Activated T-cell treated with anti-CD3 and anti-CD28 coated beads for 48 hours (primary cell): ENCODE data around the gene PDIA6.
"Not testable (repeated sequence)": the region's sequence is repeated elsewhere in the genome, so short reads cannot be mapped to it uniquely, and the experiment has no call there.

ENCODE experiments used
- DNase-seq: peaks from one replicate; pipeline ENCODE4 v3.0.0-alpha.2; 2020; ENCODE audit warnings: low read depth

The PDIA6 gene

DNA sequence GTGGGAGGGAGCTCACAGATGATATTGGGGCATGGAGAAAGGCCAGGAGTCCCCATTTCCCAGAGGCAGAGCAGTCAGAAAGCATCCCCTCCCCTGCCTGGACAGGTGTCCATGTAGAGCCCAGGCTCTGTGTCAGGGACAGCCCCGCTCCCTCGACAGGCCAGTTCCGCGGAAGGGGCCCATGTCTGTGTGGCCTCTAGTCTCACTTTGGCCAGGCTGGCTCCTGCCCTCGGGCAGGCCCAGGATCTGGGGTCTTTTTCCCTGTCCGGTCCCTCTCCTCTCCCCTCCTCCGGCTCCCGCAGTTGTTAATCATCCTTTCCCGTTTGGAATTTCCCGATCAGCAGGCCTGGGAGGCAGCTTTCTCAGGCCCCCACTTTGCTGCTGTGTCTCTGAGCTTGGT lies 20.4 kb upstream of the PDIA6 start:
- no peak for DNase-seq

- DNase-seq: peak; percentile 76
These were observed 19.8 kb upstream of the PDIA6 start for GRCh38 chr2:10832203-10832936.

- DNase-seq: no peak
These were observed 18.9 kb upstream of the PDIA6 start for GRCh38 chr2:10831400-10831985.

GRCh38 chr2:10830641-10831399 lies 18.2 kb upstream of the PDIA6 start:
- no peak for DNase-seq

- DNase-seq: no peak
These were observed 17.6 kb upstream of the PDIA6 start for GRCh38 chr2:10830203-10830602.

- no peak for DNase-seq
These were observed 16.7 kb upstream of the PDIA6 start for GRCh38 chr2:10829299-10829698.

GRCh38 chr2:10828346-10828745 lies 15.8 kb upstream of the PDIA6 start:
- no peak for DNase-seq

- DNase-seq: no peak
These were observed 14.0 kb upstream of the PDIA6 start for GRCh38 chr2:10826625-10827024.

DNA sequence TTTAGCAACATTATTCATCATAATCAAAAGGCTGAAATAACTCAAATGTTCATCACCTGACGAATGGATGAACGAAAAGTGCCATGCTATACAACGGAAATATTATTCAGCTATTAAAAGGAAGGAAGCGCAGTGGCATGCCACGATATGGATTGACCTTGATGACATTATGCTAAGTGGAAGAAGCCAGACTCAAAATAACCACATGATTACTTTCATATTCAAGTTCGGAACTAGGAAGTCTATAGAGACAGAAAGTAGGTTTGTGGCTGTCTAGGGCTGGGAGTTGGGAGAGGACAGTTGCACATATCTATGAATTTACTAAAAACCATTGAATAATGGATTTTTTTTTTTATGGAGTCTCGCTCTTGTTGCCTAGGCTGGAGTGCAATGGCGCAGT lies 13.4 kb upstream of the PDIA6 start:
- no peak for DNase-seq

GRCh38 chr2:10824191-10824590 lies 11.6 kb upstream of the PDIA6 start:
- no peak for DNase-seq

DNA sequence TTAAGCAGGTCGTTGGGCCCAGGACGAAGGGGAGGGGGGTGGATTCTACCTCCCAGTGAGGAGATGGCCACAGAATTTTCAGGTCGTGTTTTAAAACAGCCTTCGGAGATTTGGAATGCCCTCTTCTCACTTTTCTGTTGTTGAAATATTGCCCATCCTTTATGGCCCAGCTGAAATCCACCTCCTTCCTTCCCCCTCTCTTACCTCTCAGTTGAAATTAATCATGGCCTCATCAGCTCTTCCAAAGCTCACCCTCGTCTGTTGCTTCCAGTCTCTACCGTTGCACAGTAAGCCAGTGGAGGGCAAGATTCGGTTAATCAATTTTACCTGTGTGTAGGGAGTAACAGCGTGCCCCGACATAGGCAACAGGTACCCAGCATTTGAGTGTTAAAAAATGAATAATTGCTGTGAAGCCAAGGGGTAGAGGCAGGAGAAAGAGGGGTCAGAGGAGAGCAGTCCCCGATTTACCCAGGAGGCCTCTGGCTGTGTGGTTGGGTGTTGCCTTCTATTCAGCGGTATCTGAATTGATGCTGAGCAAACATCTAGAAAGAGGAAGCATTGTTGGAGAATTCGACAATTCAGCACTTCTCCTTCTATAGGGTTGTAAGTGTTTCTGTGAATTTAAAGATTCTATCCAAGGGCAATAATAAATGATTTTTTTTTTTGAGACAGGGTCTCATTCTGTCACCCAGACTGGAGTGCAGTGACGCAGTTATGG lies 8.6 kb upstream of the PDIA6 start:
- DNase-seq: no peak

GRCh38 chr2:10820562-10820961 lies 8.0 kb upstream of the PDIA6 start:
- no peak for DNase-seq

GRCh38 chr2:10819714-10820314 lies 7.2 kb upstream of the PDIA6 start:
- DNase-seq: no peak

DNA sequence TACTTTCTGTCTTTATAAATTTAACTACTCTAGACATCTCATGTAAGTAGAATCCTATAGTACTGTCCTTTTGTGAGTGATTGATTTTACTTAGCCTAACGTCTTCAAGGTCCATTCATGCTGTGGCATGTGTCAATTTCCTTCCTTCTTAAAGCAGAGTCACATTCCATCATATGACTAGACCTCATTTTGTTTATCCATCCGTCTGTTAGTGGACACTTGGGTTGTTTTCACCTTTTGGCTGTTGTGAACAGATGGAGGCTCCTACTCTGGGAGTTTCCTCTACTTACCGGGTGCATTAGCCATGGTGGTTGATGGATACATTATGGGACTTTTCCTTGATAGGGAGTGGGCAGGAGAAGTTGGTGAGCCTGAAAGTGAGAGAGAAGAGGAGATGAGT lies 6.4 kb upstream of the PDIA6 start:
- DNase-seq: no peak

- not testable (repeated sequence) for DNase-seq
These were observed 5.7 kb upstream of the PDIA6 start for GRCh38 chr2:10818305-10818704.

- DNase-seq: no peak
These were observed 4.8 kb upstream of the PDIA6 start for GRCh38 chr2:10817413-10817812.

DNA sequence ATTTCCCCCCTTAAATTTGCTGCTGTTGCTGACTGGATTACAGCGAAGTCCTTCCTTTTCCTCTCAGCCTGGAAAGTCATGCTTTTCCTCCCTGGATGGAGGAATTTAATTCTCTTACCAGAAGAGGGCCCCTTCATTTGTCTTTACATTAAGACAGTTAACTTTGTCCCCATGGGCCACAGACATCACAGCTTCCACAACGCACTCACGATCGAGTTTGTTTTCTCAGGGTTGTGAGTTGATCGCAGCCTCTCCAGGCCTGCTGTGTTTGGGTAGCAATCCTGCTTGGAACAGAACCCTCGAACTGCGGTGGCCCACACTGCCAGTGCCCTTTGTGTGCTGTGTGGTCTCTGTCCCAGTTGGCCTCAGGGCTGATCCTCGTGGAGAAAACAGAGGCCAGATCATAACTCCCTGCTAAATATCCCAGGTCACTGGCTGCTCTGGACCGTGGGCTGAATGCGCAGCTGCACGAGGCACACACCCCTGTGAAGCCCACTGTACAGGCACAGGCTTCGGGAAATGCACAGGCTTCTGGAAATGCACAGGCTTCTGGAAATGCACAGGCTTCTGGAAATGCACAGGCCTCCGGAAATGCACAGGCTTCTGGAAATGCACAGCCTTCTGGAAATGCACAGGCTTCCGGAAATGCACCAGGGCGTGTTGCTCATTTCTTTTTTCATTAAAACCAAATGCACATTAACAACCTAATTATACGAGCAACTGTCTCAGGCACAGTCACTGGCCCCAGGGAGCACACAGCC lies 2.2 kb upstream of the PDIA6 start:
- DNase-seq: no peak

- no peak for DNase-seq
These were observed 1.6 kb upstream of the PDIA6 start for GRCh38 chr2:10814142-10814541.

- not testable (repeated sequence) for DNase-seq
These were observed 866 bp upstream of the PDIA6 start for GRCh38 chr2:10813163-10814138.

DNA sequence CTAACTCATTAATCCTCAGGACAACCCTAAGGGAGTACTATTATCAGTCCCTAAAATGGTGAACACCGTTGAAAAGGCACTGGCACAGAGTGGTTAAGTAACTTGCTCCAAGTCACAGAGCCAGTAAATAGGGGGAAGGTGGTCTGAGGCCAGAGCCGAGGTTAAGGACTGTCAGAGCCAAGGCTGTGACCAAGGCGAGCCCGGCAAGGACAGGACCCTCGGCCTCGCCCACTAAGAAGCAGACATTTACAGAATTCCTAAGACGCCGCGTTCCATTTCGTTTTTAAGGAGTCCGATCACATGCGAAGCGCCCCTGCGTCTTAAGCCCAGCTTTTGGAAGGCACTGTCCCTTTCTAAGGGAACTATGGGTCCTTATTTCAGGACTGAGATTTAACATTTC lies 1.1 kb downstream of the PDIA6 start:
- no peak for DNase-seq
